HG03159 (cell line): ENCODE data around the gene HKDC1.

Experiments used
- ATAC-seq: cut with Tn5 transposase; IDR thresholded peaks from one replicate; pipeline ENCODE4 v1.9.1; 2021; ENCODE audit warnings: mild to moderate bottlenecking, moderate library complexity; ENCODE audit not compliant: unreplicated experiment

Gene HKDC1

GRCh38 chr10:69216577-69217118 lies 3.5 kb upstream of the HKDC1 start:
- ATAC-seq: no peak

DNA sequence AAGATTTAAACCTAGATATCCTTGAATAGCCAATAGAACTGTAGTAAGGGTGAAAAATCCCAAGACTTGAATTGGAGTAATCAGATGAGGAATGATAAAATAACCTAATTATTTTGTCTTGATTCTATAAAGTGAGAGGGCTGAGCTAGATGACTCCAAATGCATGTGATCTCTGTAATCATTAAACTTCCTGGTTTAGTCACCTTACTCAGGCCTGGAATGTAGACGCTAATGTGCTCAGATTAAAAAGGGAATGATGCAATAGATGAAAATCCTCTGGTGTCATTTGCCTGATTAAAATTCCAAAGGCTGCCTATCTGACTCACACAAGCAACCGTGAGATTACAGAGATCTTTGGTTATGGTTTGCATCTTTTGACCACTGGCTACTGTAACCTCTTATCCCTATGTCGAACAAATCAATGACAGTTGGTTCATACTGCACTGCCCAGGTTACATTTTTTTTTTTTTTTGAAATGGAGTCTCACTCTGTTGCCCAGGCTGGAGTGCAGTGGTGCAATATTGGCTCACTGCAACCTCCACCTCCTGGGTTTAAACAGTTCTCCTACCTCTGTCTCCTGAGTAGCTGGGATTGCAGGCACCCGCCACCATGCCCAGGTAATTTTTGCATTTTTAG lies 2.9 kb upstream of the HKDC1 start:
- no peak for ATAC-seq

DNA sequence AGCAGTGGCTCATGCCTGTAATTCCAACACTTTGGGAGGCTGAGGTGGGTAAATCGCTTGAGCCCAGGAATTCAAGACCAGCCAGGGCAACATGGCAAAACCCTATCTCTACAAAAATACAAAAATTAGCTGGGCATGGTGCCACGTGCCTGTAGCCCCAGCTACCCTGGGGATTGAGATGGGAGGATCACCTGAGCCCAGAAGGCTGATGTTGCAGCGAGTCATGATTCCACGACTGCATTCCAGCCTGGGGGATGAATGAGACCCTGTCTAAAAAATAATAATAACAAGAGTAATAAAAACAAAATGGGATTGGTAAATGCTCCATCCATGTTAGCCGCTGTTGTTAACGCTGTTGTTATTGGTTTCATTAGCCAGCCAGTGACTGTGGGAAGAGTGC lies 1.3 kb upstream of the HKDC1 start:
- no peak for ATAC-seq

- no peak for ATAC-seq
These were observed 375 bp downstream of the HKDC1 start for GRCh38 chr10:69220507-69220906.

DNA sequence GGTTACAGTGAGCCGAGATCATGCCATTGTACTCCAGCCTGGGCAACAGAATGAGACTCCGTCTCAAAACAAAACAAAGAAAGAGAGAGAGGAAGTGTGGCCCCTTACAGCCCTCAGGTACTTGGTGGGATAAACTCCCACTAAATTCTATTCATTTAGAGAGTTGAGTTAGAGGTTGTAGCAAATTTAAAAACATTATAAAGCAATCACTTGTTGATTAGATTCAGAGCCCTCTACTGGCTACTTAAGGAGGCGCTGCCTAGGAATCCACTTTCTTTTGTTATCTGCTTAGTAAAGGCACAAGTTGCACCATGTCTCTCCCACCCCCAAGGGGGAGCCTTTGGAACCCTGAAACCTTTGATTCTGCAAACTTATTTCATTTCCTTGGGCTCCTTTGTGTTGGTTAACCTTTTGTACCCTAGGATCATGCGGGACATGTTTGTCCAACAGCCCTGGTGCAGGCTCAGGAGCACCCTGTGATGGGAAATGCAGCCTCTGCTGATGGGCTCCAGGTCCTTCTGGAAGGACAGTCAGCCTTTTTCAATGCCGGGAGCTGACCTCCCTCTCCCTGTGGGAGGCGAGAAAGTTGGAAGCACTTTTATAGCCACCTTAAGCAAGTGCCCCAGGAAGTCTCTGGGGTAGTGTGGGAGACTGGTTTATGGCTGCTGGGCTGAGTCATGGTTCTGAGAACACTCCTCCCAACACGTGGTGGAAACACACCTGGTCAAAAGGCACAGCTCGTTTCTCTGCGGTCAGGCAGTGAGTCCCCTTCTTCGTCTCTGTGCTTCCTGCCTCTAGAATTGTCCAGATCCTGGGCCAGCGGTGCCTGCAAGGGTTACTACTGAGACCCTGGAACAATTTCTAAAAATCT lies 2.3 kb downstream of the HKDC1 start:
- peak; percentile 95 for ATAC-seq

GRCh38 chr10:69223028-69223342 lies 2.9 kb downstream of the HKDC1 start:
- ATAC-seq: peak; percentile 3

DNA sequence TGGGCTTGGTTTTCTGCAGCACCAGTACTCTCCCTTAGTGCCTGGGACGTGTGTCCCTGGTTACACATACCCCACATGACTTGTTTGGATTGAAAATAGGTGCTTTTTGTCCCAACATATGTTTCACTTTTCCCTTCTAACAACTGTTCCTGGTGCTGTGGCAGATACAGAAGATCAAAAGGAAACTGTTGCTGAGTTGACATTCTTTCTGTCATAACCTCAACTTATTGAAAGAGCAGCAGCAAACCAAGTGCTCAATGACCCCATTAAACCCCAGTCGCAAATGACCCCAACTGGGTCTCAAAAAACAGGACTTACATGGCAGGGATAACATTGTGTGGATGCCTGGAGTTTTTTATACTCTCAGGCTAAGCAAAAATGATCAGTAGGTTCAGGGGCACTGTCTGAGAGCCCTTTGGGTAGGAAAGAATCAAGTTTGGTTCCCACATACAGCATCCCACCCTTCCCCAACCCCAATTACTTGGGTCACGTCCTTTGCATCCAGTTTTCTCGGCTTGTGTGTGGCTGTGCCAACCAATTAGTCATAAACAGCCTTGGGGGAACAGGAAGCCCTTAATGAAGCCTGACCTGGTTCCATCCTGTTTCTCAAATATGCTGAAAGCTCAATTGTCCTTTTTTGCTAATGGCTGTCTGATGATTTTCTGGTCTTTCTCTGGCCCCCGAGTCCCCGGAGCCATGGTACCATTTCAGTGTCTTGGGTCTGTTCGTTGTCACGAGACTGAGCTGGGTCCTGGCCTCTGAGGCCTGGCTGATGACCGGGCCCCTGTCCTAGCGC lies 4.9 kb downstream of the HKDC1 start:
- no peak for ATAC-seq

DNA sequence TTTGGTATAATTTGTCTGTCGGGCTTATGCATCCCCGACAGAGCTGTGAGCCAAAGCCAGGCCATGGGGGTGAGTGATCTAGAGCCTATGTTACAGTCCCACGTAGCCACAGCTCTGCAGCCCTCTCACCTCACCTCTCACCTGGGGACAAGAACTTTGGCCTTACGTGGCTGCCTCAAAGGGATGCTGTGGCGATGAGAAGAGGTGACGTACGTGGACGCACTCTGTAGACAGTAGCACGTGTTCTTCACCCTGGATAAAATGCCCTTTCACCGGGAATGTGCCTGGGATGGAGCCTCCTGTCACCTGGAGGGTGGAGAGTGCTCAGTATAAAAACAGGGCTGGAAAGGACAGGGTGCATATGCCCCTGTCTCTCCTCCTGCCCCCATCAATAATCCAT lies 5.5 kb downstream of the HKDC1 start:
- ATAC-seq: no peak

- no peak for ATAC-seq
These were observed 6.9 kb downstream of the HKDC1 start for GRCh38 chr10:69226919-69227450.

DNA sequence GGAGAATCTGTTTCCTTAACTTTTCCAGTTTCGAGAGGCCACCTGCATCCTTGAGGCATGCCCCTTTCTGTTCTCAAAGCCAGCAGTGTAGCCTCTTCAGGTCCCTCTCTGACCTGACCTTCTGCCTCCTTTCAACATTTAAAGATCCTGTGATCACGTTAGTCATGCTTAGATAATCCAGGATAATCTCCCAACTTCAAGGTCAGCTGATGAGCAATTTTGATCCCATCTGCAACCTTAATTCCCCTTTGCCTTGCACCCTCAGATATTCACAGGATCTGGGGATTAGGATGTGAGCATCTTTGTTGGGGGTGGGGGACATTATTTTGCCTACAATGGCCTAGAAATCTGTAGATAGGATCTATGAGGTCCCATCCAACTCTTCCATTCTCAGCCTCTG lies 8.0 kb downstream of the HKDC1 start:
- no peak for ATAC-seq

DNA sequence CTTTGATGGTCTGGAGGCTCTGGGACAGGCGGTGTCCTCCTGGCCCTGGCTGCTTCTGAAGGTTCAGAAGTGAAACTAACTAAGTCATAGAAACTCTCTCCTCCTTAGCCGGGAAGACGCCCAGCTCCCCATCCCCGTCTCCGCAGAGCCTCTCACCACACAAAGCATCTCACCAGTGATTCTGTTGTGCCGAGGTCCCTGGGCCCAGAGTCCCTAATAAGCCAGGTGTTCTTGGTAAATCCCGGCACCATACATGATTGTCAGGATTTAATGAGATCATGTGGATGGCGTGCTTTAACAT lies 9.4 kb downstream of the HKDC1 start:
- no peak for ATAC-seq

- ATAC-seq: no peak
These were observed 10.0 kb downstream of the HKDC1 start for GRCh38 chr10:69230128-69230527.

DNA sequence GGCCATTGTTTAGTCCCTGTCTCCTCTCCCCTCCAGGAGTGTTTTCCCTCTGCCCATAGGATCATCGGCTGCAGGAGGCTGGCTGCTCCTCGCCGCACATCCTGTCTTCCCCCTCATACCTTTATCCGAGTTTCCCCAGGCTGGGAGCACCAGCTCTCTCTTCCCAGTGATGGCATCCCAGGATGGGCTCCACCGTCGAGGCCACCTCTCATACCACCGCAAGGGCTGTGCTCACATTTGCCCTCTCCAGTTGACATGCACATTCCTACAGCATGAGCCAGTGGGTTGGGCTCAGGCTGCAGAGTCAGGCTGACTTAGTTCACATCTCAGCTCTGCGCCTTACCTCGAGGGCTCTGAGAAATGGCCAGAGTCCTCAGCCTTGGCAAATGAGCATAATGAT lies 12.1 kb downstream of the HKDC1 start:
- ATAC-seq: no peak

DNA sequence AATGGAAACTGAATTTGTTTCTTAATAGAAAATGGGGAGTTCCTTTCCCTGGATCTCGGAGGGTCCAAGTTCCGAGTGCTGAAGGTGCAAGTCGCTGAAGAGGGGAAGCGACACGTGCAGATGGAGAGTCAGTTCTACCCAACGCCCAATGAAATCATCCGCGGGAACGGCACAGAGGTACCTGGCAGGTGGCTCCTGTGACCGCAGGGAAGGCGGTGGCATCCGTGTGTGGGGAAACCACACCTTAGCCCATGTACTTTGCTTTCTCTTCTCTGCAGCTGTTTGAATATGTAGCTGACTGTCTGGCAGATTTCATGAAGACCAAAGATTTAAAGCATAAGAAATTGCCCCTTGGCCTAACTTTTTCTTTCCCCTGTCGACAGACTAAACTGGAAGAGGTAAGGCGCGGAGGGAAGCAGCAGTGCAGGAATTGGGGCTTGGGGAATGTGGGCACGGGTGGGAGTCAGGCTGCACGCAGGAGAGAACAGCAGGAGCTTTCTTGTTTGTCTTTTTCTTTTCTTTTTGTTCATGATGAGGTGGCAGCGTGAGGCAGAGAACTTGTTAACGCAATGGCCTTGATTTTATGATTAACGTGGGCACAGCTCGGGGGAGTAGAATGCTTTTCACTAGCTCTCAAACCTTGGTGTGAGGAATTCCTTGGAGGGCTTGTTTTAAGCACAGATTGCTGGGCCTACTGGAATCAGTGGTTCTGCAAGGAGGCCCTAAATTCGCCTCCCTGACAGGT lies 12.8 kb downstream of the HKDC1 start:
- no peak for ATAC-seq

DNA sequence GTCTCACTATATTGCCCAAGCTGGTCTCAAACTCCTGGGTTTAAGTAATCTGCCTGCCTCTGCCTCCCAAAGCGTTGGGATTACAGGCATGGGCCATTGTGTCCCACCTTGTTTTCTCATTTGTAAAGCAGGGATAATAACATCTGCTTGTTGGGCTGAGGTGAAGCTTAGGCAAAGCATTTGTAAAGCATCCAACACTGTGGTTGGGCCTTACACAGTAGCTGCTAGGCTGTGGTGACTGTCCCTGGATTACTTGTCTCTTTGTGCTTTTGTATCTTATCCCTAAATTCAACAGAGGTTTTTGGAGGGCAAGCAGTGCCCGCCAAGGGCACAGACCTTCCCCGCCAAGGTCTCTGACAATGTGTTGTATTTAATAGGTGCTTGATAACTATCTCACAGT lies 14.3 kb downstream of the HKDC1 start:
- ATAC-seq: no peak

GRCh38 chr10:69237528-69238159 lies 17.5 kb downstream of the HKDC1 start:
- ATAC-seq: peak; percentile 87

- no peak for ATAC-seq
These were observed 19.0 kb downstream of the HKDC1 start for GRCh38 chr10:69239136-69239535.

DNA sequence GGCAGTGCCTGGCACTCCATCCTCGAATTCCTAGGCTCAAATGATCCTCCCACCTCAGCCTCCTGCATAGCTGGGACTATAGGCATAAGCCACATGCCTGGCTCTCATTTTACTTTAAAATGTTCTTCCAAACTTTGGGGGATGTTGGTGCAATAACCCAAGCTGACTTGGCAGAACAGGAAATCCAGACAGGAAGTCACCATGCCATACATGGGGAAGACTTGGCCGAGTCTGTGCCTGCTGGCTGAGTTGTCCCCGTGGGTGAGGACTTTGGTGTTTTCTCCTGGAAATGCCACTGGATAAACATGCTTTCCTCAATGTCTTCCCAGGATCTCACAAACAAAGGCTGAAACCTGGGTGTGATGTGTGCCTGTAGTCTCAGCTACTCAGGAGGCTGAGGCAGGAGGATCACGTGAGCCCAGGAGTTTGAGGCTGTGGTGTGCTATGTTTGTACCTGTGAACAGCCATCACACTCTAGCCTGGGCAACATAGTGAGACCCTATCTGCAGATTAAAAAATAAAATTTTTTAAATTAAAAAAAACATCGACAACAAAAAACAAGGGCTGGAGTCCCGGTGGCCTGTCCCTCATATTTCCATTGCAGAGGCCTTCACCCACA lies 19.8 kb downstream of the HKDC1 start:
- ATAC-seq: no peak

DNA sequence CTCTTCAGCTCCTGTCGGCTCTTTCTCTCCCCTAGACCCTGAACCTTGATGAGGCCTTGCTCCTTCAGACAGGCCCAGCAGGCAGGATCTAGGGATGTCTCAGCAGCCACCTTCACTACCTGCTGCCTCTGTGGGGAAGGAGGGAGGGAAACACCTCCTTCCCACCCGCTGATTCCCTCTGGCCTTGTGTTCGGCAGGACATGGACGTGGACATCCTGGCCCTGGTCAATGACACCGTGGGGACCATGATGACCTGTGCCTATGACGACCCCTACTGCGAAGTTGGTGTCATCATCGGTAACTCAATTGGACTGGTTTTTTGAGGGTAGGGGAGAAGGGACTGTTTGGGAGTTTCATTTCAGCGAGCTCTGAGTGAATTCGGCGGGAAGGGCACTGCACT lies 20.3 kb downstream of the HKDC1 start:
- no peak for ATAC-seq

GRCh38 chr10:69241575-69241974 lies 21.4 kb downstream of the HKDC1 start:
- ATAC-seq: no peak
